Stimulated activated CD4-positive, alpha-beta T cell treated with anti-CD3 and anti-CD28 coated beads, Interleukin-1b, Interleukin-23, amount 100 ng/mL, for 1 hour (primary cell): Measurements from ENCODE around the gene PECR.
"Not testable (repeated sequence)": the region's sequence is repeated elsewhere in the genome, so short reads cannot be mapped to it uniquely, and the experiment has no call there.

Experiments
- DNase-seq, 2 donors: peaks; one replicate each; pipeline ENCODE4 v3.0.0-alpha.2; 2020; ENCODE audit warnings: low read depth in 2 of 2

PECR gene

GRCh38 chr2:216002101-216002678 lies 79.4 kb downstream of the PECR start:
- DNase-seq = no peak

- no peak for DNase-seq
These were observed 80.2 kb downstream of the PECR start for GRCh38 chr2:216001216-216002100.

GRCh38 chr2:215998636-215999035 lies 83.0 kb downstream of the PECR start:
- DNase-seq = no peak

GRCh38 chr2:215997219-215997618 lies 84.4 kb downstream of the PECR start:
- no peak for DNase-seq

DNA sequence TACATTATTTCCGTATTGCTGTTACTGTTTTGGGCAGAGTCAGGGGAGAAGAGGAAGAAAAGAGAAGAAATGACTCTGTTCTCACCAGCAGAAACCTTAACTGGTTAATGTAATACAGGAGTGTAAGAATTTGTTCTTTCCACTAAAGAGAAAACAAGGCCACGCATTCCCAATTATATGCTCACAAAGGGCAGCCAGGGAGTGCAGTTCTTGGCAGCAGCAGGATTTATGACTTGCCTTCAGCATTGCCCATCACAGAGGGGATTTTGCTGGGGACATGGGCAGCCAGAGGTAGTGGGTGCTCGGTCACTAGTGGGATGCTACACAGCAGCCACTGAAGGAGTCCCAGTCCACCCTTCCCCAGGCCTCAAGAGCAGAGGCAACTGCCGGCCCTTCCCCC lies 86.7 kb downstream of the PECR start:
- no peak for DNase-seq

DNA sequence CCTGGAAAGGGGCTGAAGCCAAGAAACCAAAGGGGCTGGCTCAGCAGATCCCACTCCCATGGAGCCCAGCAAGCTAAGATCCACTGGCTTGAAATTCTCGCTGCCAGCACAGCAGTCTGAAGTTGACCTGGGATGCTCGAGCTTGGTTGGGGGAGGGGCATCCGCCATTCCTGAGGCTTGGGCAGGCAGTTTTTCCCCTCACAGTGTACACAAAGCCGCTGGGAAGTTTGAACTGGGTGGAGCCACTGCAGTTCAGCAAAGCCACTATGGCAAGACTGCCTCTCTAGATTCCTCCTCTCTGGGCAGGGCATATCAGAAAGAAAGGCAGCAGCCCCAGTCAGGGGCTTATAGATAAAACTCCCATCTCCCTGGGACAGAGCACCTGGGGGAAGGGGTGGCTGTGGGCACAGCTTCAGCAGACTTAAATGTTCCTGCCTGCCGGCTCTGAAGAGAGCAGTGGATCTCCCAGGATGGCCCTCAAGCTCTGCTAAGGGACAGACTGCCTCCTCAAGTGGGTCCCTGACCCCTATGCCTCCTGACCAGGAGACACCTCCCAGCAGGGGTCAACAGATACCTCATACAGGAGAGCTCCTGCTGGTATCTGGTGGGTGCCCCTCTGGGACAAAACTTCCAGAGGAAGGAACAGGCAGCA lies 92.9 kb downstream of the PECR start:
- not testable (repeated sequence) for DNase-seq
